Stimulated activated CD8-positive, alpha-beta memory T cell treated with anti-CD3 and anti-CD28 coated beads, Interleukin-15, amount 100 ng/mL, for 1 hour (primary cell): ENCODE results near the gene NKAIN2.
"Not testable (repeated sequence)": the region's sequence is repeated elsewhere in the genome, so short reads cannot be mapped to it uniquely, and the experiment has no call there.

Source experiments
- DNase-seq: peaks from one replicate; pipeline ENCODE4 v3.0.0-alpha.2; 2020; ENCODE audit warnings: low read depth

NKAIN2 gene

DNA sequence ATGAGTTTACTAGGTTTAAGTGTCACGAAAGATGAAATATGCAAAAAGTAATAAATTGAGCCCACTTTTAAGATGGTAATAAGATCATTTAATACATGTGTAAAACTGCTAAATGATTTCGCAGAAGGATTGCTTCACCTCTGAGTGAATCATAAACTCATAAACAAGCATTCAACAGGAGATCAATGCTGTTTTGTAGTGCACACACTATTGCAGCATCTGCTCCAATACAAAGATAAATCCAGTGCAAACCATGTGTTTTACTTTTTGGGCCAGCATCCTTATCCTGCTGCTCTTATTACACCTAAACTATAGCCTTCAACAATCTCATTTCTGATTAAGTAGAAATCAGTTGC, 400.1 kb downstream of the NKAIN2 start:
- no peak for DNase-seq

DNA sequence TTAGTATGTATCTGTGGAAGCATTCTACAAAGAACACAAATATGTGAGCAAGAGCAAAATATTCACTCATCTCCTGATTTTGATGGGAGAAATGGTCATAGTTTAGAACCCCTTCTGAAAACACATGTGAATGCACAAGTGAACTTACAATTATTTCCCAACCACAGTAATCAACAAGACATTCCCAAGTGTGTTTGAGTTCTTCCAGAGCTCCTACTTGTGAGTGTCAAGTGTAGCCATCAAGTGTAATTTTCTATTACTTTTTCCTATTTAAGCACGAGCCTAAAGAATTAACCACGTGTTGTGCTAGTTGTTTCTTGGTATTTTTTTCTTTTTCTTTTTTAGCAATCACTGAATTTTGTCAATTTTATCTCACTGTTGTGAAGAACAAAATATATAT, 402.3 kb downstream of the NKAIN2 start:
- DNase-seq: no peak

DNA sequence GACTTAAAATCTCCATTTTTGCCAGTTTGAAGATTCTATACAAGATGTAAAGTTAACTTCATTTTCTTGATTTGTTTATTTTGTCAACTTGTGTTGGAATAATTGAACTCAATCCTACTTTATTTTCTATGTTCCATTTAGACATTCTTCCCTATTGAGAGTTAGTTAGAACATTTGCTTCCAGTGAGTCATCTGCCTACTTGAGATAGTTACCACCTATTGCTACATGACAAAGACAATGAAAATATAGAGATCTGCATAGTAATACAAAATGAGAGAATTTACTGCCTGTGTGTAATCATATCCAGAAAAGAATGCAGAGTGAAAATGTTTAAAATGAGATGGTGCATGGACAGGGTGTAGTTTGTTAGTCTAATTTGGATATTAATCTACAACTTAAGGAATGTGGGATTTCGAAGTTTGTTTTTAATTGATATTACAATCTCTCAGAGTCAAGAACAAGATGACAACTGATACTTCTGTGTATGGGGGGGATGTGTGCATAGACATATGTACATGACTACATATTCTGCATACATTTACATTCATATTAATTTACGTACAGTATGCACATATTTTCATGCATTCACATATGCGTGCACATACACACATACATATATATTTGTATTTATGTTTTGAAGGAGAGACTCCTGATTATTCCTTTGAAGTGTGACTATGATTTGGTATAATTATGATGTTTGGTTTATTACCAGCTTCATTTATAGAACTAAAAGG, 420.1 kb downstream of the NKAIN2 start:
- DNase-seq: no peak

DNA sequence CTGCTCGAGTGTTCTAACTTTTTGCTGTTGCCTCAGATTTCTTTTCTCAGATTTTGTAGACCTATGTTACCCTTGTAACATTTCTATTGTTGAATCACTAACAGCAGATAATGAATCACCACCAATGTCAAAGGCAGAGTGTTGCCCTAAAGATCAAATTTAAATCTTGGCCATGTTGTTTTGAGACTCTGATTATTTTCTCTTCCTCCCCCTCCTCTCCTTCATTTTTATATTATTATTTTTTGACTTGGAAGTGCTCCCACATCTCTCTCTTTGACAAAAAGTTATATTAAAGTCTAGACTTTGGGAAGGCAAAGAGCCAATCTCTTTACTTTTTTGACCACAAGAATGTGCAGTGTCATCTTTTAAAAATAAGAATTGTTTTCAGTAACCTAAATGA, 422.7 kb downstream of the NKAIN2 start:
- no peak for DNase-seq

DNA sequence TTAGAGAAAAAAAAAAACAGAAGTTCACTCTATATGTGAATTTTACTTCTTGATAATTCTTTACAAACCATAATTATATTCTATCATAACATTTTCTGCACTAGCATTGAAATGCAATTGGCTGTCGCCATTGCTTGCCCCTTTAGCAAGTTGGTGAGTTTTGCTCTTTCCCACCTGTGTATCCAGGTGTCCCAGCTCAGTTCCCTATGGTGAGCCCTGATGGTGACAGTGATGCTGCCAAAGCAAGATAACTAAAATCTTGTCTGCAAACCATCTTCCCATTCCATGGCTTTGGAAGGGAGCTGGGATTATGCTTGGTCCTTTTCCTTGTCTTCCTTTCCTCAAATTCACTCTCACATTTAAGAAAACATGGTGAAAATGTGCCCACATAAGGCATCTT, 429.6 kb downstream of the NKAIN2 start:
- DNase-seq: no peak

DNA sequence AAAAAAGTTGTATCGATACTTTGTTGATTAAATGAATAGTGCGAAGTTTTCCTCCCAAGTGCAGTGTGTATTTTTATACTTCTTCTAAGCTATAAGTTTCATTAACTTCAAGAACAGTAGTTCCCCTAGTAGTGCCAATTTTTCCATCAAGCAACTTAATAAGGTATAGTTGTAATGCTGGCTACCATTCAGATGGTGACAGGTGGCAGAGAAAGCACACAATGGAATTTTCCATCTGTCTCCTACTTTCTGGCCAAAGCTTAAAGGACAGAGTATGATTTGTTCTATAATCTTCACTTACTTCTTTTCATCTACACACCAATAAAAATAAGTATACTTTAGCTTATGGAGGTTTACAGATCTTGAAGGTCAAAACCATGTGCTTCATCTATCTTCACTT, 431.1 kb downstream of the NKAIN2 start:
- no peak for DNase-seq

DNA sequence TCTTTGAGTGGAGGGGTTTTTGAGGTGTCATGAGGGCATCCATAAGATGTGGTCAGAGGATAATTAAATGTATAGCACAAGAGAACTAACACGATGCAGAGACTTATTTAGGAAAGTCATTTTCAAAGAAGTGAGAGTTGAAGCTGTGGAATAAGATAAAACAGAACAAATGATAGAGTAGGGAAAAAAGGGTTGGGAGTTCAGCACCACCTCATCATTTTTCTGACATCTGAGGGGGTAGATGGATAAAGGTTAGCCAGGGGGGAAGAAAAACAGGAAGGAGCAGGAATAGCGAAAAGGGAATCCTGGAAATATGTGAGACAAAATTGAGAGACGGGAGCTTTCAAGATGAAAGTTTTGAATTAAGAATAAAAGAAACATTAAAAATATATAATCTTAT, 434.2 kb downstream of the NKAIN2 start:
- no peak for DNase-seq

DNA sequence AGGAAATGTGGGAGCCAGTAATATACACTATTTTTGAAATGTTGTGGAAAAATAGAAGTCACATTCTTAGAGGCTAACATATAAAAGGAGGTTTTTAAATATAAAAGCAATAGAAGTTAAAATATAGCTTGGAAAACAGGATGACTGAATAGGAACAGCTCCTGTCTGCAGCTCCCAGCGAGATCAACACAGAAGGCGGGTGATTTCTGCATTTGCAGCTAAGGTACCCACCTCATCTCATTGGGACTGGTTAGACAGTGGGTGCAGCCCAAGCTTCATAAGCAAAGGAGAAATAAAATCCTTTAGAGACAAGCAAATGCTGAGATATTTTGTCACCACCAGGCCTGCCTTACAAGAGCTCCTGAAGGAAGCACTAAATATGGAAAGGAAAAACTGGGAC, 434.7 kb downstream of the NKAIN2 start:
- DNase-seq: not testable (repeated sequence)

DNA sequence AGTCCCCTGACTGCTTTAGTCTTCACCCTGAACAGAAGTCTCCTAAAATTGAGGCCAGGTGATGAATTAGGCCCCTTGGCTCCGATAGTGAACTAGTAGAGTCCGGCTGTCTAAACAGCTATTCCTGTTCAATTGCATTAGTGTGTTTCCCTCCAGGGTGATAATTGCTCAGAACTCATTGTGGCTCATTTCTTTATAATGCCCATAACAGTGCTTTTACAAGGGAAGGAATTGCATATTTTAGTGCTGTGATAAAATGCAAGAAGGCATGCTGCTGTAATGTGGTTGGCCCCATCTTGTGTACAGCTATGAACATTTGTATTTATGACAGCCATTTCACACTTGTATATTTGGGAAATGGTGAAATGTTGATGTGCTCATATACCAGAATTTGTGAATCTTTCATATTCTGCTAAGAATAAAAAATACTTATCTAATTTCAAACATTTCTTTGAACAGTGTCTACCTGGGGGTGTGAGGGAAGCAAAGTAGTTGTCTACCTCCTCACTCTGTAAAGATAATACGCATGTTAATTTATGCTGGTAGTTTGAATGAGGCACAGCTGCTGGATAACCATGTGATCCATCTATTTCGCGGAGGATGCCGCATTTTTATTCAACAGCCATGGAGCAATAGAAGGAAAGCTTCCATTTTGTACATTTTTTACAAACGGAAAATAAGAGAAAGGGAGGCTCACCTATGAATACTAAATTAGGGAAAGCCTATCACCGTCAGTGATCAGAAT, 451.4 kb downstream of the NKAIN2 start:
- DNase-seq: no peak

DNA sequence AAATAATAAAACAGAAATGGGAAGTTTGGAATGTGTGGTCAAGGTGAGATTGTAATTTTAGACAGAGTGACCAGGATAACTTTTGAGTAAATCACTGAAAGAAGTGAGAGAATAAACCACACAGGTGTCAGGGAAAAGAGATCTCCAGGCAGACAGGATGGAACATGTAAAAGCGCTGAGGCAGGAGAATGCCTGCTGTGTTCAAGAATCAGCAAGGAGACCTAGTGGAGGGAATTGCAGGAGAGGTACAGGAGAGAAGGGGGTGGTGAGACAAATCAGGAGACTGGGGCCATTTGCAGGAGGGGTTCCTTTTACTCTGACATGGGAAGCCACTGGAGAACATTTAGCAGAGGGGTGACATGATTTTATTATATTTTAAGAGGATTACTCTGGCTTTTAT, 456.7 kb downstream of the NKAIN2 start:
- DNase-seq: no peak

DNA sequence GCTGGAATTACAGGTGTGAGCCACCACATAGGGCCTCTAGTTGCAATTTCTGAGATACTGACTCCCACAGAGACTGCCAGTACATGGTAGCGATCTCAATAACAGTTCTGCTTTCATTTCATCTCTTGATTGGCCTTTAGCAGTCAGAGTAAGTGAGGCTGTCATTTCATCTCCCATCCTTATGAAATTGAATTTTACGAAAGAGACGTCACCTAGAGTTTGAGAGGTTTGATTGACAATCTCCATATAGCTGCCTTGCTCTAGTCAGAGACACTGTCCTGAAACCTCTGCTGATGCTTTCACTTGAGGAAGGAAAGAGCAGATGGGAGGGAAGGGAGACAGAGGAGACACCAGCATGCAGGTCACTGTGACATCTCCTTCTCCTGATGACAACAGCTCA, 466.1 kb downstream of the NKAIN2 start:
- no peak for DNase-seq

DNA sequence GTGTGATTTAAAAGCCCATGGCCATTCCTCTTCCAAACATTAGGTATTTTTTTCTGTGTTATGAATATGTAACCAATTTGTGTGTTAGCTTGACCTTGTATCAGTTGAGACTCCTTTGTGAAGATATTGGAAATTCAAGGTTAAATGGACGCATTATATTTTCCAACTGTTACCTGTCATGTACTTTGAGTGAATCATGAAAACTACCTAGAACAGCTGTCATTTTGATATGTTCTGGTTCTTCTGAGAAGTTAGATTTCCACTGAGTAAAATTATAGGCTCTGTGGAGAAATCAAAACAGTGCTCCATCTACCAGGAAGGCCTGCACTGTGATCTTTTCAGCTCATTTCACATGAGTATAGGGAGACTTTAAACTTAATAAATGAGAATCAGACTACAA, 470.0 kb downstream of the NKAIN2 start:
- DNase-seq: no peak

DNA sequence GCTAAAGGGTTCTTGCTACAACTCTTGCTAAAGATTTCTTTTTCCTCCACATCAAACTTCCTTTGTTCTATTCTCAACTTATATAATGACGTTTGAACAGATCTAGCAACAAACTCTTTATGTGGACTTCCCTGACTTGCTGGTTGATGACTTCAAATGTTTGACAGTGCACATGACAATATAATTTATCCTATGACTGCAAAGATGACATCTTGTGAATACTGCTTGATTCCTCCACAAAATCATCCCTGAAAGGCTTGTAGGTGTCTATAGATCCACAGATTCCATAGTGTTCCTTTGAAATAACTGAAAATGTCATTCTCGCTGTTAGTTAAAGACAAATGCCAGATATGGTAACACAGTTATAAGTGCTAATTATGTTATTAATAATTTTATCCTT, 478.9 kb downstream of the NKAIN2 start:
- no peak for DNase-seq

DNA sequence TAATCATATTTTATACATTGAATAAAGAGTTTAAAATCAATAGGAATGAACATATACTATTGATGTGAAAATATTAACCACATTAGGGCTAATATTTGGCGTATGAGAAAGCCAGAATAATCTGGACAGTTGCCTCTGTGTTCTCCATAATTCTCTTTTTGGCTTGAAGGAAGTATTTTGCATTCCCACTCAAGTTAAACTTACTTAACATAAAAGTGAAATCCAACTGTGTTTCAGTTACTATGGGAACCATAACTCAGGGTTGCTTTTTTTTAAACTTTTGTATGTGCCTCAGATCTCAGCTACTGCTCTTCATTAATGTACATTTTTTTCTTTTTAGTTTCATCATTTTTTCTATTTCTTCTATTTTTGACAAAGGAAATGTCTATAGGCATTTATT, 479.8 kb downstream of the NKAIN2 start:
- no peak for DNase-seq

DNA sequence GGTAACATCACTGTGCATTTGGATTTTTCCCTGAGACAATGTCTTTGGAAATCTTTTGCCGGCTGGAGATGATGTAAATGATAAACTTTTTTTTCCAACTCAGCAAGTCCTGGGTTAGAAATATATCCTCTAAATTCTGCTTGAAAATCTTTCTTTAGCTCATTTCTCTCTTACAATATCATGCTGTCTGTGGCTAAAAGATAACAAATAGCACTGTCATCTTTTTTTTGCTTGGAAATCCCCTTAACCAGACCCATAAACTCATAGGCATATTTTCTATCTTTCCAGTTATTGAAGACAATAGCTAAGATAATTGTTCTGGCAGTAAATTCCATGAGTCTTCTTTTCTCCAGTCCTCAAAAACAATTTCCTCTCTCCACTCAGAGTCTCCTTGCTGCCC, 481.5 kb downstream of the NKAIN2 start:
- DNase-seq: no peak

DNA sequence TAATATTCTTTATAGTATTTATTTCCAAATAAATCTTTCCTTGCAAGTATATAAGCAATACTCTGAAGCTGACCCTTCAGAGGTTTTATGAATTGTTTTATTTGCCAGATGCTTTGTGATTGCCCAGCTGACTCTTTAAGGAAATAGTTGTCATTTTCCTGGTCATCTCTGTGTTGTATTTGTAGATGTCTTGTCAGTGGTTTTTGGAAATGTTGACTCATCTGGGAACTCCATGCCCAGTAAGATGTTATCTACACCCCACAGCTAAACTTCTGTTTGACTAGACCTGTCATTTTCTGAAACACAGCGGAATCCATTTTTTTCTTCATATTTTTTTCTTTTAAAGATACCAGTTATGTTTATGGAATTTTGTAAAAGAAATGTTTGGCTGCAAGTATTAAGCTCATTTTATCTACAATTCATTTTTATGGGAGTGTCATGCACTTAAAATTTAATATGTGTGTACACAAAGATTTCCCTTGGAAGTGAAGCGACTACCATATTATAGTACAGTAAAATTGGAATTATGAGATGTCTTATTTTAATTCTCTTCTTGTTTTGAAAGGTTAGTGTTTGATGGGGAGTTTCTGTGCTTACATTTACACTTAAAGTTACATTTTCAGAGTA, 491.0 kb downstream of the NKAIN2 start:
- DNase-seq: no peak

DNA sequence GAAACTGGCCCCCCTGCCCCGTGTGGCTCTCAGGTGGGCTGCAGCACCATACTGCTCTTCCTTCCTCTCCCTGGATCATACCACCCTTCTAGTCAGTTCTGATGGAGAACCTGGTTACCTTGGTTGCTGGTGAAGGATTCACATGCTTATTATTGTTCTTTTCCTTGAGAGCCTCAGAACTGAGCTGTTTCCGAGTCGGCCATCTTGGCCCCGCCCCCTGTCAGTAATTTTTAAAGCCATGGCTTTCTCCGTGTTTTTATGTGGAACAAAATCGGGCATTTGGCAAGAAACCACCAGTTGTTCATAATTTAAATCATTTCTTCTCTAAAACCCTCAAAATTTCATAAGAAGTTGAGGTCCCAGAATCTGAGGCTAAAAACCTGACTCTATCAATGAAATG, 493.8 kb downstream of the NKAIN2 start:
- DNase-seq: no peak

DNA sequence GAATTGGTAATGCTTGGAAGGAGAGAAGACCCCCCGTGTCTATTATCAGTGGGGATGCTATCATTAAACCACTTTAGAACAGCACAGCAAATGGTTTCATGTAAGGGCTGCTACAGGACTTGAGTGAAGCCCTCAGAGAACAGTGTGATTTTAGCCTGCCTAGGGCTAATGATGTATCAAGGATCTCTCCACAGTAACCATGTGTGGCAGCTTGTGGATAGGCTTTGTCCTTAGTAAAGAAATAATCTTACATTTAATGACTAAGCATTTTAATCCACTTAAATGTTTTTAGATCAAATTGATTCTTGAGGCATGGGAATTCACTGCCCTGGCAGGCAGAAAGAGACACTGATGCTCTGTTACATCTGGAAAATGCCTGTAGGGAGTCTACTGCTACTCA, 495.1 kb downstream of the NKAIN2 start:
- no peak for DNase-seq

DNA sequence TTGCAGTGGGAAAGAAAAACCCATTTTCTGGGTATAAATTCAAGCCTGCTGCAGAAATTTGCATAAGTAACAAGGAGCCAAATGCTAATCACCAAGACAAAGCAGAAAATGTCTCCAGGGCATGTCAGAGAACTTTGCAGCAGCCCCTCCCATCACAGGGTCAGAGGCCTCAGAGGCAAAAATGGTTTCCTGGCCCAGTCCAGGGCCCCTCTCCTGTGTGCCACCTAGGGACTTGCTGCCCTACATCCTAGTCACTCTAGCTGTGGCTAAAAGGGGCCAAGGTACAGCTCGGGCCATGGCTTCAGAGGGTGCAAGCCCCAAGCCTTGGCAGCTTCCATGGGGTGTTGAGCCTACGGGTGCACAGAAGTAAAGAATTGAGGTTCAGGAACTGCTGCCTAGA, 497.2 kb downstream of the NKAIN2 start:
- not testable (repeated sequence) for DNase-seq

DNA sequence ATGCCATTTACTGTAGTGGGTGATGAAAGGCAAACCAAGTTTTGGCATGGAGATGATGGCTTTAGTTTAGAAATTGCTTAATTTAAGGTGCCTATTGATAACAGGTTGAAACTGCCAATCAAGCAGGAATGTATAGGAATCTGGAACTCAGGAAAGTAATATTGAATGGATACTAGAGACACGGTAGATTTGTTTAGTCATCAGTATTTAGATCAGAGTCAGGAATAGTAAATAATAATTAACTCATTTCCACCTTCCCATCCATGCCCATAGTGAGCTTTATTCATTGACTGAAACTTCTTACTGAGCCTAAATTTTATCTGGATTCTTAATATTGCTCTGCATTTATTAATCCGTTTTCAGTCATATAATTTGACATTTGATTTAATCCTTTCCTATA, 500.3 kb downstream of the NKAIN2 start:
- no peak for DNase-seq

DNA sequence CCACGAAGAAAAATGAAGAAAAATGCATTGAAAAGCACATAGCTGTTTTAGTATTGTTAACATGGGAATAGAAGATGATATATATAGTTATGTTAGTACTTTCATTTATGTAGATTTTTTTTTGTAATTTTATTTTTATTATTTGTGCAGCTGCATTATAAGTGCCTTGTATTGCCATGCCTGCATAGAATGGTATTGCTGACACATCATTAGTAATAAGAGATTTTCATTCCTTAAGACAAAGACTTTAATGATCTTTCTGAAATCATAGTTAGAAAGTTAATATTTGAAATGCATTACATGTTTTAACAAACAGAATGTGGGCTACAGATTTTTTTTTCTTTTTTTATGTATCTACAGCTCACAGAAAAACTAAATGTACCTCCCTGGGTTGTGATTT, 506.5 kb downstream of the NKAIN2 start:
- no peak for DNase-seq

DNA sequence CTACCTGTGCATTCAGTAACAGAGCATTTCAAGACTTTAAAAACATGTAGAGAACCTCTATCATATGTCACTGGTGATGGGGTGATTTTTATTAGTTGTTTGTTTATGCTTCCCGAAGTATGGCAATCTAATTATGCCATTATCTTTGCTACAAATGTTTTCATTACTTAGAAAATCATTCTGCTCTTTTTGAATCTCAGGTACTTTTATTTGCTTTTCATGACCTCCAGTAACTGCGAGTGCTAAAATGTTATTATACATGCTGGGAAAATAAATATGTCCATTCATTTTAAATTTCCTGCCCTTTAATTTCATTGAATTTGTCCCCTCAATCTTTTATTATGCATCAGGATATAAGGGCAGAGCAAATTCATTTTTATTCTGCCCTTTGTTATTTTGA, 515.7 kb downstream of the NKAIN2 start:
- no peak for DNase-seq

DNA sequence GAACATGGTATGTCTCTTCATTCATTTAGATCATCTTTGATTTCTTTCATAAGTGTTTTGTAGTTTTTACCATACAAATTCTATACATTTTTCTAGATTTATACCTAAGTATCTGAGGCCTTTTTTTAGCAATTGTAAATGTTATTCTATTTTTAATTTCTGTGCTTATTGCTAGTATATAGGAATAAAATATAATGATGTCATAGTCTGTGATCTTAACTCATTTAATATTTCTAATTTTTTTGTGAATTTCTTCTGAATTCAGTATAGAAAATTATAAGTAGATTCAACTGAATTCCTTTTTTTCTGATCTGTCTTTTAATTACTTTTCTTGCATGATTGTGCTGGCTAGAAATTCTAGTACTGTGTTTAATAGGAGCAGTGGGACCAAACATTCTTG, 520.6 kb downstream of the NKAIN2 start:
- no peak for DNase-seq

DNA sequence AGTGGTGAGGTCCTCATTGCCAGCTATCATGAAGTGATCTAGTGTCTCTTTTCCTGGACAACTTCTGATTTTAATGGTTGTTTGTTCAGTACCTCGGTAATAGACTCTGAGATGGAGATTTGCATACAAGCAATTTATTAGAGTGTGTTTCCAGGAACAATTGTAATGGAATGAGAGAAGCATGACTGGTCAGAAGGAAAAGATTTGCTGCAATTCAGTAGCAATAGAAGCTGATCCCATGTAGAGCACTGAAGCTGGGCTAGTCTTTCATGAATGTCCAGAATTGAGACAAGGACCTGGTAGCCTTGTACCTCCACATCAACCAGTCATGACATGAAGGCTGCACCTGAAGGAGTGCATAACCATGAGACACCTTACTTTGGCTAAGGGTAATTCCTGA, 526.5 kb downstream of the NKAIN2 start:
- no peak for DNase-seq
